ENCODE data around the gene LRRIQ4.

Gene LRRIQ4

GRCh38 chr3:169811631-169812331 lies 889 bp upstream of the LRRIQ4 start:
- DNase-seq, result peak; percentile 28

- no peak for DNase-seq
Measured at GRCh38 chr3:169813278-169813677, 608 bp downstream of the LRRIQ4 start.

GRCh38 chr3:169813757-169814517 lies 1.3 kb downstream of the LRRIQ4 start:
- peak; percentile 26 for DNase-seq

GRCh38 chr3:169815590-169816150 lies 3.0 kb downstream of the LRRIQ4 start:
- DNase-seq, result no peak

- DNase-seq, result no peak
Measured at GRCh38 chr3:169818316-169818715, 5.6 kb downstream of the LRRIQ4 start.

DNA sequence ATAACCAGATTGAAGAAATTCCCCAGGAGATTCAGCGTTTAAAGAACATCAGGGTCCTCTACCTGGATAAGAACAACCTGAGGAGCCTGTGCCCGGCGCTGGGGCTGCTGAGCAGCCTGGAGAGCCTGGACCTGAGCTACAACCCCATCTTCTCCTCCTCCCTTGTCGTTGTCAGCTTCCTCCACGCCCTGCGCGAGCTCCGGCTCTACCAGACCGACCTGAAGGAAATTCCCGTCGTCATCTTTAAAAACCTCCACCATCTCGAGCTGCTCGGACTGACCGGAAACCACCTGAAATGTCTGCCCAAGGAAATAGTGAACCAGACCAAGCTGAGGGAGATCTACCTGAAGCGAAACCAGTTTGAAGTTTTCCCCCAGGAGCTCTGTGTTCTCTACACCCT lies 9.4 kb downstream of the LRRIQ4 start:
- DNase-seq, result no peak

DNA sequence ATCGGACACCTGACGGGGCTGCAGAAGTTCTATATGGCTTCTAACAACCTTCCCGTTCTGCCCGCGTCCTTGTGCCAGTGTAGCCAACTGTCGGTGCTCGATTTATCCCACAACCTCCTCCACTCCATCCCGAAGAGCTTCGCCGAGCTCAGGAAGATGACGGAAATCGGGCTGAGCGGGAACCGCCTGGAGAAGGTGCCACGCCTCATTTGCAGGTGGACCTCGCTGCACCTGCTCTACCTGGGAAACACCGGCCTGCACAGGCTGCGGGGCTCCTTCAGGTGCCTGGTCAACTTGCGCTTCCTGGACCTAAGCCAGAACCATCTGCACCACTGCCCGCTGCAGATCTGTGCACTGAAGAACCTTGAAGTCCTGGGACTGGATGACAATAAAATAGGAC lies 9.9 kb downstream of the LRRIQ4 start:
- DNase-seq, result no peak

DNA sequence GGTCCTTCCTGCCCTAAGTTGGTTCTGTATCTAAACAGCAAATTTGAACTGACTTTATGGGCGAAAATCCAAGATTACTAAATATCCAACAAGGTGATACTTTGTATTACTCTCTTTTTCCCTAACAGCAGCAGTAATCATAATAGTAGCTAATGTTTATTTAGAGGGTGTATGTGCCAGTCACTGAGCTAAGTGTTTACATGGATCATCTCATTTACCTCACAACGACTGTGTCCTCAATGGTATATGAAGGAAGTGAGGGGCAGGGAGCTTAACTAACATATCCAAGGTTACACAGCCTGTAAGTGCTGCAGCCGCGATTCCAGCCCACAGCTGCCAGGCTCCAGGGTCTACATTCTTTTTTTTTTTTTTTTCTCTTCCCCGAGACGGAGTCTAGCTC lies 10.3 kb downstream of the LRRIQ4 start:
- DNase-seq, result peak; percentile 14

DNA sequence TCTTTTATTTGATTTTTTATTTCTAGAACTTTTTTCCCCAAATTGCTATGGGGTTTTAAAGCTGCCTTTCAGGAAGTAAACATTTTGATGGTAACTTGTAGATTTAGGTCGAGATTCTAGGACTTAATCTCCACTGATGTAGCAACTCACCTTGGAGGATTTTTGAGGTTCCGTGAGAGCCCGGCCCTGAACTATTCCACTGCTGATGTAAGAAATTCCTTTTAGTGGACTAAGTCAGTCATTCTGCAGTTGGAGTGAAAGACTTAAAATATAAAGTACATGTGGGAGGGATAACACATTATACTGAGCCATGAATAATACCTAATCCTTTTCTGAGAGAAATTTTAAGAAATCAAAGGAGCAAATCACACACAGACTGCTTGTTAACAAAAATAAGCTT lies 12.6 kb downstream of the LRRIQ4 start:
- no peak for DNase-seq

DNA sequence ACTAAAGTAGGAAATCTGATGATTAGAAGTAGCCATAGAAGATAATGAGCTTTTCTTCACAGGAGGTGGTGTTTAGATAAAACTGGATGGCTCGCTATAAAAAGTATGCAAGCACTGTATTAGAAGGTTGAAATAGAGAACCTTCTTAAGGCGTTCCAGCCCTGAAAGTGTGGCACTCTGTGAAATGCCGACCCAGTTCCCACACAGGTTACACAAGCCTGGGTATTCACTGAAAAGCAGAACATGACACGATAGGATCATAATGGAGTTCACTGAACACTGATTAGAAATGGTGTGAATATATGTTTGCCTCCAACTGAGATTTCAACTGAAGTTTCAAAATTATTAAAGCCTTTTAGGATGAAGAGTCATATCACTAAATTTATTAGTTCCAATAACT lies 15.0 kb downstream of the LRRIQ4 start:
- no peak for DNase-seq

DNA sequence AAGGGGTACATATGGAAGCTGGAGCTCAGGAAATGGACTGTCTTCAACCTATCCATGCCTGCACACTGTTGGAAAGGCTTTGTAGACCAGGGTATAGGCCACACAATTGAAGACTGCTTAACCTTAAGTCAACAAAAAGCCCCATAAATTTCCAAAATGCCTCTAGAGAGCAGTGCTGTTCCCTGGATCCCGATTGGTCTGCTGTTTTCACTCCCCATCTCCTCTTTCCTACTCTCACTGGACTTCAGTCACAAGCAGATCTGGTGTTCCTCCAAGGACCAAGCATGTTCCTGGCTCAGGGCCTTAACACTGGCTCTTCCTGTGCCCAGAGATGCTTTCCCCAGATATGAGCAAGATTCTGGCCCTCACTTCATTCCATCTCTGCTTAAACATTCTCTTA lies 22.9 kb downstream of the LRRIQ4 start:
- no peak for DNase-seq

- DNase-seq, result no peak
Measured at GRCh38 chr3:169836078-169836941, 23.6 kb downstream of the LRRIQ4 start.

DNA sequence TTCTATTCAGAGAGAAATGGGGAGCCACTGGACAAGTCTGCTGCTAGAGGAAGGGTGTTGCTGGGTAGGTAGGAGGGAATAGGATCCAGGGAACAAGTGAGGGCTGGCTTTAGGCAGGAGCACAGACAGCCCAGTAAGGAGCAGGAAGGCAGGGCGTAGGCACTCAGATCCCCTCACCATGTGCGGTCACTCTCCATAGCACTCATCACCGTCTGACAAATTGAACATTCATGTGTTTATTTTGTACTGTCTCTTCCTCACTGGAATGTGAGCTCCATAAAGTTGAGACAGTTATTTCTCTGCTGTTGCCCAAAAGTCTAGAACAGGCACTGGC lies 24.2 kb downstream of the LRRIQ4 start:
- DNase-seq, result no peak

DNA sequence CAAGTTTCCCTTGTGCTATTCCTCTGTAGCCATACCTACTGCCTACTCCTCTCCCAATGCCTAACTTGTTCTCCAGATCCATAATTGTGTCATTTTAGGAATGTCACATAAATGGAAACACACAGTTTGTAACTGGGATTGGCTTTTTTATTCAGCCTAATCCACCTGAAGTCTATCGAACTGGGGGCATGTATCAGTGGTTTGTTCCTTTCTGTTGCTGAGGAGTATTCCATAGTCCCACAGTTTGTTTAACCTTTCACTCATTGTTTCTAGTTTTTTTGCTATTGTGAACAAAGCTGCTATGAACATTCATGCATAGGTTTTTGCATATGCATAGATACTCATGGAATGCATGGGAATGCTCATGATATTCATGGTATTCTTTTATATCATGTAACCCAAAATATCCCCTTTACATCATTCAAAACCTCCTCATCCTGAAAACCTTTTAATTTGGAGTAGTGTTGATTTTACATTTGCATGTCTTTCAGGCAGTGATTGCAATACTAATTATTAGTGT lies 25.9 kb downstream of the LRRIQ4 start:
- no peak for DNase-seq

GRCh38 chr3:169841171-169841570 lies 28.5 kb downstream of the LRRIQ4 start:
- no peak for DNase-seq

- no peak for DNase-seq
Measured at GRCh38 chr3:169842960-169843359, 30.3 kb downstream of the LRRIQ4 start.

- DNase-seq, result no peak
Measured at GRCh38 chr3:169846458-169847193, 34.0 kb downstream of the LRRIQ4 start.

GRCh38 chr3:169847896-169848295 lies 35.2 kb downstream of the LRRIQ4 start:
- DNase-seq, result peak; percentile 35

DNA sequence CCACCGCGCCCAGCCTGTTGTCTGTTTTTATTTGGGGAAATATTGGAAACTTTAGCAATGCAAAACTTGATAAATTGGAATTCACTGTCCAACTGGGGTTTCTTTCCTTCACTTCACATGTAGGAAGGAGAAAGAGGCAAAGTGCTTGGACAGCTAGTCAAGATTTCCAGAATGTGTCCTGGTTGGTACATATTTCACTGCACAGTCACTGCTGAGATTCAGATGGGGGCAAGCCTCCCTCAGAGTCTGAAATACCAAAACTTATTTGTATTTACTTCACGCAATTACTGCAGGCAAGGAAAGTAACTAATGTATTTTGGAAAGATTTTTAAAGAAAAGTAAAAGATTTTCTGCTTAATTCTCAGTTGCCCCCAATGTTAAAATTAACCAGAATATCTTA lies 36.1 kb downstream of the LRRIQ4 start:
- DNase-seq, result no peak

DNA sequence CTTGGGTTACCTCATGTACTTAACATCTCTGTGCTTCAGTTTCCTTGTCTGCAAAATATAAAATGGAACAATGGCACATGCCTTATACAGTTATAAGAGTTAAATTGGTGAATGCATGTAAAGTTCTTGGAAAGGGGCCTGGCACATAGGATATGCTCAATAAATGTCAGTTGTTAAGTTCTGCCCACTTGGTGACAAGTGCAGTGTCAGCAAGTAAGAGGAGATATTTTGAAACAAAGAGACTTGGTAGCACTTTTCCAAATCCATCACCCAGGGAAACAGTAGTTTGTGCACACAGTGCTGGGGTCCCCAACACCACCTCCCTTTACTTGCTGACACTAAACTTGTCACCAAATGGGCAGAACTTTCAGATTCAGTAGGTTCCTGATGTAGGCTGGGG lies 37.9 kb downstream of the LRRIQ4 start:
- no peak for DNase-seq

DNA sequence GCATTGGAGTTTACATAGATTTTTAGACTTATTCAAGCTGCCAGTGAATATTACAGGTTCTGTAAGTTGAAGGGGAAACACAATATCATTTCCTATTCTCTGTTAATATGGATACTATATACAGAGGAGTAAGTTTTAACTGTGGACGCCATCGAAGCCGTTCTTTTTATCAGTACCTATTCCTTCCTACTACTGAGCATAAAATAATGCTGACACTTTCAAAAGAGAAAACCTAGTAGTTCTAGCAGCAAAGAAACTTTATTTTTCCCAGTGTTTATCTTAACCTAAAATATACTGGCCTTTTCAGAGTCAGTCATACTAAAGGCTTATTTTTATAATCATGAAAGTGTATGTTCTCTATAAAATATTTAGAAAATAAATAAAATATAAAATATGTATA lies 42.8 kb downstream of the LRRIQ4 start:
- DNase-seq, result no peak

GRCh38 chr3:169857811-169858210 lies 45.1 kb downstream of the LRRIQ4 start:
- DNase-seq, result no peak

DNA sequence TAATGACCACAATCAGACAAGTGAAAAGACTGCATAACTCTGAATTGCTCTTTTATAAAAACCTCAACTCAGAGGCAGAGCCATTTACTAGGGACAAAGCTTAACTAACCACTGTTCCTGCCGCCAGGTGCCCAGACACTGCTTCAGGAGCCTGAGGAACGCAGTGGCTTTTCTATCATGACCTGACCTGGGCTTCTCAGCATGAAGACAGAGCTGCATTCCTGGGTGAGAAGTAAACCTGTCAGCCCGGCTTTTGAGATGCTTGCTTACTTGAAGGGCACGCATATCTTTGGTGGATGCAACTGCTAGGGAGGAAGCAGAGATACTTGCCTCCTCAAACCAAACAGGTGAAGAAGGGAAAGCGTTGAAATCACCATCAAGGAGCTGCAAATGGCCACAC lies 49.2 kb downstream of the LRRIQ4 start:
- no peak for DNase-seq

All from NCI-H1092 (cell line).